NT2/D1 (cell line): ENCODE results near the gene MAGI3.

Source experiments
- DNase-seq: peaks from one replicate; pipeline ENCODE4 v3.0.0-alpha.2; 2011; ENCODE audit warnings: low read depth, low spot score
- H3K27me3 ChIP-seq: 2 replicates; pipeline ENCODE4 v1.6.0; 2011; ENCODE audit warnings: mild to moderate bottlenecking; ENCODE audit not compliant: insufficient read length, insufficient read depth
- H3K36me3 ChIP-seq: 2 replicates; pipeline ENCODE4 v1.6.1; 2011; ENCODE audit warnings: mild to moderate bottlenecking, low read length, mixed read lengths; ENCODE audit not compliant: insufficient read depth, insufficient read length
- H3K4me1 ChIP-seq: 2 replicates; pipeline ENCODE4 v1.5.1; 2011; ENCODE audit not compliant: insufficient read depth, insufficient read length
- H3K4me3 ChIP-seq: 2 replicates; pipeline ENCODE4 v1.5.1; 2011; ENCODE audit warnings: low read depth; ENCODE audit not compliant: insufficient read length
- H3K9ac ChIP-seq: 2 replicates; pipeline ENCODE4 v1.6.0; 2011; ENCODE audit warnings: low read depth; ENCODE audit not compliant: insufficient read length
- H3K9me3 ChIP-seq: 2 replicates; pipeline ENCODE4 v1.5.1; 2011; ENCODE audit warnings: mild to moderate bottlenecking, low read length; ENCODE audit not compliant: insufficient read depth
- SUZ12 ChIP-seq: IDR thresholded peaks from 2 replicates; pipeline ENCODE4 v1.6.1; 2011; ENCODE audit not compliant: insufficient read length, insufficient read depth; ENCODE audit errors: extremely low read depth
- YY1 ChIP-seq: IDR thresholded peaks from 2 replicates; pipeline ENCODE4 v1.6.1; 2011; ENCODE audit not compliant: insufficient read length, insufficient read depth
- ZNF274 ChIP-seq: IDR thresholded peaks from 2 replicates; pipeline ENCODE4 v1.6.1; 2011; ENCODE audit warnings: mild to moderate bottlenecking, low read depth, low read length

MAGI3 gene

GRCh38 chr1:113437554-113438341, 47.4 kb downstream of the MAGI3 start:
- no peak overlapping the region for H3K9ac ChIP-seq
- no peaks in the 10 kb centered on the region for H3K9me3 ChIP-seq
- TF ChIP-seq ZNF274 = no peak
- no peaks in the 10 kb centered on the region for H3K4me1 ChIP-seq
- no peaks in the 10 kb centered on the region for H3K36me3 ChIP-seq
- H3K27me3 ChIP-seq = no peaks in the 10 kb centered on the region
- no peak for DNase-seq
- no peak overlapping the region for H3K4me3 ChIP-seq

GRCh38 chr1:113438505-113439276, 48.4 kb downstream of the MAGI3 start:
- Histone ChIP-seq H3K9me3 (no peaks in the 10 kb centered on the region; the same call in 1 of the 2 replicates), H3K4me1 (no peaks in the 10 kb centered on the region), H3K36me3 (no peaks in the 10 kb centered on the region), H3K9ac (no peak overlapping the region), H3K4me3 (no peak overlapping the region), H3K27me3 (no peaks in the 10 kb centered on the region)
- no peak for DNase-seq
- TF ChIP-seq YY1 (no peak), SUZ12 (no peak), ZNF274 (no peak)

- H3K4me1 ChIP-seq = no peaks in the 10 kb centered on the region
- H3K9me3 ChIP-seq = peaks cover 5% of the 10 kb centered on the region
- DNase-seq = no peak
- no peak overlapping the region for H3K9ac ChIP-seq
- no peaks in the 10 kb centered on the region for H3K36me3 ChIP-seq
- H3K4me3 ChIP-seq = no peak overlapping the region
- TF ChIP-seq SUZ12 (no peak), ZNF274 (no peak), YY1 (no peak)
- no peaks in the 10 kb centered on the region for H3K27me3 ChIP-seq
These were observed 49.0 kb downstream of the MAGI3 start for GRCh38 chr1:113439277-113439670.

- peaks cover 14% of the 10 kb centered on the region for H3K9me3 ChIP-seq
These were observed 51.8 kb downstream of the MAGI3 start for GRCh38 chr1:113442131-113442530.

GRCh38 chr1:113444857-113445256, 54.5 kb downstream of the MAGI3 start:
- Histone ChIP-seq H3K27me3 (no peaks in the 10 kb centered on the region), H3K9ac (no peak overlapping the region), H3K9me3 (peaks cover 14% of the 10 kb centered on the region), H3K36me3 (no peaks in the 10 kb centered on the region), H3K4me3 (no peak overlapping the region), H3K4me1 (no peaks in the 10 kb centered on the region)
- DNase-seq = no peak
- no peak for TF ChIP-seq SUZ12
- TF ChIP-seq ZNF274 = no peak
- TF ChIP-seq YY1 = no peak

More at GRCh38 chr1:113442131-113442530, 51.8 kb downstream of the MAGI3 start:
- Histone ChIP-seq H3K36me3 (no peaks in the 10 kb centered on the region), H3K4me3 (no peak overlapping the region), H3K27me3 (no peaks in the 10 kb centered on the region), H3K9ac (no peak overlapping the region), H3K4me1 (no peaks in the 10 kb centered on the region)
- DNase-seq = no peak
- TF ChIP-seq SUZ12 (no peak), YY1 (no peak)

GRCh38 chr1:113451710-113452109, 61.4 kb downstream of the MAGI3 start:
- H3K4me1 ChIP-seq = no peaks in the 10 kb centered on the region
- TF ChIP-seq ZNF274 (no peak), SUZ12 (no peak), YY1 (no peak)
- DNase-seq = no peak

More at GRCh38 chr1:113451710-113452109, 61.4 kb downstream of the MAGI3 start:
- Histone ChIP-seq H3K4me3 (no peak overlapping the region), H3K36me3 (no peaks in the 10 kb centered on the region), H3K9me3 (no peaks in the 10 kb centered on the region), H3K9ac (no peak overlapping the region), H3K27me3 (no peaks in the 10 kb centered on the region)
